C1 segment of cervical spinal cord (tissue), 14 donors: Measurements from ENCODE around the gene NELFA.
A peak's percentile ranks its signal among the peaks of the same experiment; 100 is the strongest.
"Not testable (repeated sequence)": the region's sequence is repeated elsewhere in the genome, so short reads cannot be mapped to it uniquely, and the experiment has no call there.

ENCODE experiments used
- DNase-seq, 14 donors: peaks; one replicate each; lab custom pipeline; 2025; lab: John Stamatoyannopoulos, UW

Gene NELFA

GRCh38 chr4:1993718-1994516 is 14.9 kb downstream of the NELFA start:
- DNase-seq: not testable (repeated sequence)

GRCh38 chr4:1993169-1993516 is 15.6 kb downstream of the NELFA start:
- no peak for DNase-seq

GRCh38 chr4:1992468-1993168 is 16.2 kb downstream of the NELFA start:
- peak in 1 of 14 donors; percentile 65 for DNase-seq

GRCh38 chr4:1991596-1992434 is 17.0 kb downstream of the NELFA start:
- DNase-seq: peak in 1 of 14 donors; percentile 60

- no peak for DNase-seq
These were observed 17.7 kb downstream of the NELFA start for GRCh38 chr4:1991087-1991486.

DNA sequence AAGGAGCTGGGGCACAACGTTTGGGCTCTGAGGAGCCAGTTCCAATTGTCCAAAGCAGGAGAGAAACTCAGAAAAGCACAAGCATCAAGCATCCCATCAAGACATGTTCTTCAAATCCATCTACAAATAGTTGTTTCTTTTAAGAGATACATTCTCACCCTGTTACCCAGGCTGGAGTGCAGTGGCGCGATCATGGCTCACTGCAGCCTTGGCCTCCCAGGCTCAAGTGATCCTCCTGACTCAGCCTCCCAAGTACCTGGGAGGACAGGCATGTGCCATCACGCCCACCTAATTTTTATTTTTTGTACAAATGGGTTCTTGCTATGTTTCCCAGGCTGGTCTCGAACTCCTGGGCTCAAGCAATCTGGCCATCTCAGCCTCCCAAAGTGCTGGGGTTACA is 18.1 kb downstream of the NELFA start:
- no peak for DNase-seq

- DNase-seq: no peak
These were observed 18.5 kb downstream of the NELFA start for GRCh38 chr4:1990348-1990645.

DNA sequence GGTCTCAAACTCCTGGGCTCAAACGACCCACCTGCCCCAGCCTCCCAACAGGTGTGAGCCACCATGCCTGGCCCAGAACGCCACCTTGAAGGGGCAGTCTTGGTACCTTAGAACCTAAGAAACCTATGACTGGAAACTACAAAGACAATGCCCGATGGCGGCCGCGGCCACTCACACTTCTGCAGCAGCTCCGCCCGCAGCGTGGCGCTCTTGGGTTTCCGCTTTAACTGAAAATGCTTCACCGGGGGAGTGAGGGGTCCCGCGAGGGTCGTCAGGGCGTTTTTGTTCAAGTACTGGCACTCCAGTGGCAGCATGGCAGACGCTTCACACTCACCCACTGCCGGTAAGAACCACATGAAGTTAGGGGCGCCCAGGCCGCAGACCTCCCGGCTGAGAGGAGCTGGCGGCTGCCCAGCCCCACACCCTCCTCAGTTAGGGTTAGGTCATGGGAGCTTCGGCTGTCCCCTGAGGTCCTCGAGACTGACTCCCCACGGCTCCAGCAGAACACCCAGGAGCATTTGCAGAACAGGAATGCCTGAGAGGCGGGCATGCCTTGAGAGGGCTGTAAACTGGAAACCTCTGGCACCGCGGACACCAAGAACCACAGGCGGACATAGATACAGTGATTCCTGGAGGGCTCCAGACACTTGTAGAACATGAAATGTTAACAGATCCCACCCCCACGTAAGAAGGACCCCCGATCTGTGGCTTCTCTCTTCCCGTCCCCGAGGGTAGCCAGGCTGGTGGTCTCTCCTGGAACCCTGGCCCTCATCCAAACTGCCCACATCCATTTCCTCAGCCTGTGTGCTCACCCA is 19.0 kb downstream of the NELFA start:
- DNase-seq: no peak

- no peak for DNase-seq
These were observed 20.4 kb downstream of the NELFA start for GRCh38 chr4:1988327-1988724.

- DNase-seq: no peak
These were observed 20.9 kb downstream of the NELFA start for GRCh38 chr4:1987721-1988326.

GRCh38 chr4:1987296-1987695 is 21.5 kb downstream of the NELFA start:
- DNase-seq: no peak

- no peak for DNase-seq
These were observed 22.1 kb downstream of the NELFA start for GRCh38 chr4:1986578-1987210.

- no peak for DNase-seq
These were observed 22.8 kb downstream of the NELFA start for GRCh38 chr4:1985780-1986577.

DNA sequence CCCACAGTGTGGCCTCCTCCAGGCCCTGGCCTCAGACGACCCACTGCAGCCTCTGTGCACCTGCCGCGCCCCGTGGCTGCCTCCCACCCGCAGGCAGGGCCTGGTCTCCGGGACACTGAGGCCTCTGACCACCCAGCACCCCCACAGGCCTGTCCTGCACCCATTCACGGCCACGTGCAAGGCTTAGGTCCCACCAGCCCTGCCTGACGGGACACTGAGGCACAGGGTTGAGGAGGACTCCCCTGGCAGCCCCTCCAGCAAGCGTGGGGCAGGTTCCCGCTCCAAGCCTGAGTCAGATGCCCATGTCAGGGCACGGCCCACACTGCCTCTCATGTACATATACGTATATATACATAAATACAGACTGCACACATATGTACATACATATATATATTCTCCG is 23.5 kb downstream of the NELFA start:
- DNase-seq: no peak

DNA sequence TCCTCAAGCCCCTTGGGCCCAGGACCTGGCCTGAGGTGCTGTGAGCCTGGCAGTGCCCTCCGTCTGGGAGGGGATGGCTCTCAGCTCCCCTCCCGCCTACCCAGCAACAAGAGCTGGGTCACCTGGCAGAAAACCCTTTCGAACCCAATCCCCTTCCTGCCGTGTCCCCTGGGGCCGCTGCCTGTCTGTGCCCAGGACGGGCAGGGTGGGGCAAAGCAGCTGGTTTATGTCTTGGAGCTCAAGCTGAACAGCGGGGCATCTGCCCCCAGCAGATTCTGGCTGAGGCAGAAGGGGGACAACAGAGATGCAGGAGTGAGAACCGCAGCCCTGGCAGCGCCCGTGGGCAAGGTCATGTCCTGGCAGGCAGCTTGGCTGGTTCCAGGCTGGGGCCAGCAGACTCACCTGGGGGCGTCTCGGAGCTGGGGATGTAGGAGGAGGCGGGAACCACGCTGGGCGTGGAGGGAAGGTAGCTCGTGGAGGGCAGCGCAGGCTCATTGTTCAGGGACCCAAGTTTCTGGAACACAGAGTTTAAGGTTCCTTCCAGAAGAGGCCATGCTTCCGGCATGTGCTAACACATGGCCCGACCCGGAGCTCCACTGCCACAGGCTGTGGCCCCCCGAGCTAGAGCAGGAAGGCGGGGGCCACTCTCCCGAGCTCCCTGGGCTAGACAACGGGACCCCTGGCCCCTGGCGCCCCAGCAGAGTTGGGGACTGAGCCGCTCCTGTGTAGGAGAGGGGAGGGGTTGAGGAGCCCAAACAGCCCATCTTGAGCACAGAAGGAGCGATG is 24.2 kb downstream of the NELFA start:
- DNase-seq: no peak

- no peak for DNase-seq
These were observed 24.8 kb downstream of the NELFA start for GRCh38 chr4:1983846-1984405.

DNA sequence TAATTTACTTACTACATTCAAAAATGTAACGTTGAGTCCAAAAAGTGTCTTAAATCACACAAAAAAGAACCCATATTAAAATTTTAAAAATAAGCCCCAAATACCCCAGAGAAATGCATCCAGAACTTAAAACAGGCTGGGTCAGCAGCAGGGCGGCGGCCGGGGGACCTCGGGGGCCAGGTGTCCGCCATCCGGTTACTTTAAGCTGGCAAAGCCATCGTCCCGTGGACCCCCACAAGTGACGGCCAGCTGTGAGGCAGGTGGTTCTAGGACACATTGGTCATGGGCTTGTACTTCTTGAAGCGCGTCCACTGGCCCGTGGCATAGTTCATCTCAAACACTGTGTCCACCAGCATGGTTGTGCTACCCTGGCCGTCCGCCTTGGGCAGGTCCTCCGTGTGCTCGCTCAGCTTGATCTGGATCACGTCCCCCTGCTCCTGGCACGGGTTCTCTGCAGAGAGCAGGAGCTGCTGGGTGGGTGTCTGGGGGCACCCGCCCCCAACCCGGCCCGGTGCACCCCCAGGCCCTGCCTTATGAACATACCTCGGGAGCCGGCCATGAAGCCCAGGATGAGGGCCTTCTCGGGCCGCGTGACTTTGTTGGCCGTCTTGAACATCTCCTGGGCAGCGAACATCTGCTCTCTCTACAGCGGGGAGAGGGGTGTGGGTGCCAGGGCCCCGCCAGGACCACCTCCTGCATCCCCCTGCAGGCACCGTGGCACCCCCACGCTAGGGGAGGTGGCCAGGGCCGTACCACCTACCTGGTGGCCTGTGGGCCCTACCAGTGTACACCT is 25.5 kb downstream of the NELFA start:
- DNase-seq: no peak
